Neural cell (in vitro differentiated cells): Measurements from ENCODE around the gene RBM34. TPM values are rescaled to one million over a fixed set of nuclear protein-coding genes. Genes with fewer than 3 reads are reported as not detected.

Experiments
- H2AFZ ChIP-seq: fragments of 200-600, 300-800 bp; sonication (generic), shearing (Covaris generic); 2 replicates; pipeline ENCODE4 v1.6.0; 2014; ENCODE audit warnings: low read depth, mild to moderate bottlenecking, antibody characterized with exemption, low read length, moderate library complexity
- H3F3A ChIP-seq: fragments of 200-600 bp; shearing (Covaris generic); 2 replicates; pipeline ENCODE4 v1.6.1; 2016; ENCODE audit warnings: mild to moderate bottlenecking, moderate library complexity, mixed read lengths, antibody characterized with exemption, low read length; ENCODE audit not compliant: insufficient read depth, poor library complexity, severe bottlenecking
- H3K27ac ChIP-seq: fragments of 200-600, 300-800 bp; sonication (generic), shearing (Covaris generic); 2 replicates; pipeline ENCODE4 v1.5.1; 2014; ENCODE audit warnings: mild to moderate bottlenecking, low read length, moderate library complexity
- H3K27me3 ChIP-seq: fragments of 300-800, 200-600 bp; sonication (generic), shearing (Covaris generic); 2 replicates; pipeline ENCODE4 v1.6.0; 2014; ENCODE audit warnings: mild to moderate bottlenecking, low read depth, low read length, moderate library complexity; ENCODE audit not compliant: insufficient read depth
- H3K36me3 ChIP-seq: fragments of 300-800, 200-600 bp; sonication (generic), shearing (Covaris generic); 2 replicates; pipeline ENCODE4 v1.5.1; 2014; ENCODE audit warnings: mild to moderate bottlenecking, antibody characterized with exemption, low read length, moderate library complexity; ENCODE audit not compliant: insufficient read depth
- H3K4me2 ChIP-seq: fragments of 300-800, 200-600 bp; sonication (generic), shearing (Covaris generic); 2 replicates; pipeline ENCODE4 v1.6.0; 2014; ENCODE audit warnings: mild to moderate bottlenecking, low read length
- H3K4me3 ChIP-seq: fragments of 300-800, 200-600 bp; sonication (generic), shearing (Covaris generic); 2 replicates; pipeline ENCODE4 v1.5.1; 2014; ENCODE audit warnings: mild to moderate bottlenecking, low read length, moderate library complexity
- H3K79me2 ChIP-seq: fragments of 200-600 bp; shearing (Covaris generic); replicated peaks from 2 replicates; pipeline ENCODE4 v1.6.0; 2014; ENCODE audit warnings: mild to moderate bottlenecking, low read length, moderate library complexity; ENCODE audit not compliant: insufficient read depth
- H3K9ac ChIP-seq: fragments of 300-800, 200-600 bp; sonication (generic), shearing (Covaris generic); 2 replicates; pipeline ENCODE4 v1.6.1; 2016; ENCODE audit warnings: mild to moderate bottlenecking, low read length, mixed read lengths
- H3K9me2 ChIP-seq: fragments of 200-600 bp; shearing (Covaris generic); 2 replicates; pipeline ENCODE4 v1.6.1; 2016; ENCODE audit warnings: mild to moderate bottlenecking, low read length, mixed read lengths; ENCODE audit not compliant: insufficient read depth
- H3K9me3 ChIP-seq: fragments of 200-600, 300-800 bp; sonication (generic), shearing (Covaris generic); 2 replicates; pipeline ENCODE4 v1.6.1; 2016; ENCODE audit warnings: mild to moderate bottlenecking, mixed run types, low read length, moderate library complexity, mixed read lengths
- H4K20me1 ChIP-seq: fragments of 200-600 bp; shearing (Covaris generic); 2 replicates; pipeline ENCODE4 v1.6.1; 2016; ENCODE audit warnings: mild to moderate bottlenecking, mixed run types; ENCODE audit not compliant: insufficient read depth
- EP300 ChIP-seq: fragments of 450-650 bp; conservative IDR thresholded peaks from 2 replicates; pipeline ENCODE4 v1.6.1; 2014; ENCODE audit warnings: antibody characterized with exemption, mild to moderate bottlenecking, moderate library complexity; ENCODE audit not compliant: poor library complexity, severe bottlenecking
- EZH2 ChIP-seq: fragments of 200-600, 300-800 bp; shearing (Covaris generic), sonication (generic); IDR thresholded peaks from 2 replicates; pipeline ENCODE4 v1.6.1; 2014; ENCODE audit warnings: antibody characterized with exemption, low read length, borderline replicate concordance, mild to moderate bottlenecking; ENCODE audit not compliant: insufficient read depth, poor library complexity, severe bottlenecking
- MXI1 ChIP-seq: fragments of 450-650 bp; conservative IDR thresholded peaks from 2 replicates; pipeline ENCODE4 v1.6.1; 2014; ENCODE audit warnings: antibody characterized with exemption, mild to moderate bottlenecking; ENCODE audit not compliant: poor library complexity, severe bottlenecking
- POLR2AphosphoS5 ChIP-seq: IDR thresholded peaks from 2 replicates; pipeline ENCODE4 v1.6.1; 2012
- SMC3 ChIP-seq: fragments of 450-650 bp; conservative IDR thresholded peaks from 2 replicates; pipeline ENCODE4 v1.6.1; 2014; ENCODE audit warnings: antibody characterized with exemption, mild to moderate bottlenecking, moderate library complexity; ENCODE audit not compliant: poor library complexity
- TAF1 ChIP-seq: IDR thresholded peaks from 2 replicates; pipeline ENCODE4 v1.6.1; 2012; ENCODE audit warnings: low read depth
- polyA plus RNA-seq: library from polyadenylated mRNA; depleted of rRNA; stranded (reverse); fragments of >200 nt; gene quantifications from 2 replicates; pipeline ENCODE4 v1.2.3, GENCODE V29; 2014
- TF ChIP-seq, protein P1 (sequence below): fragments of 450-650 bp; IDR thresholded peaks from 2 replicates; pipeline ENCODE4 v1.5.1; 2014; ENCODE audit warnings: antibody characterized with exemption, mild to moderate bottlenecking, moderate library complexity; ENCODE audit not compliant: poor library complexity, severe bottlenecking
- TF ChIP-seq, protein P2 (sequence below): IDR thresholded peaks from 2 replicates; pipeline ENCODE4 v1.6.1; 2012; ENCODE audit warnings: borderline replicate concordance

The RBM34 gene
- polyA plus RNA-seq, 1 donor from 2014 or later: 128 TPM

DNA sequence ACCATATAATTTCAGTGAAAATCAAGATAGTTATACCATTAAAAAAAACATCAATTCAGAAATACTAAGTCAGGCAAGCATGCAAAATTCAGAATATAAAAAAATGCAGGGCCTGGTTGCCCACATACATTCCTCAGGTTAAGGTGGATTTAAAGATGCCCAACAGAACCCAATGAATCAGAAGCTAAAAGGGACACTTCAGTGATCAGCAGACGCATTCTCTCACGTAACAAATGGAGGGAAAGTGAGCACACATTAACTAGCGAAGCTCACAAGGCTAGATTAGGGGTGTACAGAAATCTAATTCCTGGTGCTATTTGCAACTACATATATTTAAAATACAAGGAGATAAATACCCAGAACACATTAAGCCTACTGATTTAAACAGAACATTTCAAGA lies 49.9 kb downstream of the RBM34 start:
- Histone ChIP-seq H3K27ac (no peak overlapping the region), H3K9me2 (no peaks in the 10 kb centered on the region), H4K20me1 (no peaks in the 10 kb centered on the region), H3K79me2 (no peaks in the 10 kb centered on the region), H3K4me3 (no peak overlapping the region), H3K9ac (no peak overlapping the region), H3K36me3 (no peaks in the 10 kb centered on the region), H3K4me2 (no peak overlapping the region), H3K27me3 (no peaks in the 10 kb centered on the region), H3F3A (no peaks in the 10 kb centered on the region), H2AFZ (no peak overlapping the region), H3K9me3 (no peaks in the 10 kb centered on the region)
- no peak for TF ChIP-seq MXI1
- TF ChIP-seq, protein P1, sequence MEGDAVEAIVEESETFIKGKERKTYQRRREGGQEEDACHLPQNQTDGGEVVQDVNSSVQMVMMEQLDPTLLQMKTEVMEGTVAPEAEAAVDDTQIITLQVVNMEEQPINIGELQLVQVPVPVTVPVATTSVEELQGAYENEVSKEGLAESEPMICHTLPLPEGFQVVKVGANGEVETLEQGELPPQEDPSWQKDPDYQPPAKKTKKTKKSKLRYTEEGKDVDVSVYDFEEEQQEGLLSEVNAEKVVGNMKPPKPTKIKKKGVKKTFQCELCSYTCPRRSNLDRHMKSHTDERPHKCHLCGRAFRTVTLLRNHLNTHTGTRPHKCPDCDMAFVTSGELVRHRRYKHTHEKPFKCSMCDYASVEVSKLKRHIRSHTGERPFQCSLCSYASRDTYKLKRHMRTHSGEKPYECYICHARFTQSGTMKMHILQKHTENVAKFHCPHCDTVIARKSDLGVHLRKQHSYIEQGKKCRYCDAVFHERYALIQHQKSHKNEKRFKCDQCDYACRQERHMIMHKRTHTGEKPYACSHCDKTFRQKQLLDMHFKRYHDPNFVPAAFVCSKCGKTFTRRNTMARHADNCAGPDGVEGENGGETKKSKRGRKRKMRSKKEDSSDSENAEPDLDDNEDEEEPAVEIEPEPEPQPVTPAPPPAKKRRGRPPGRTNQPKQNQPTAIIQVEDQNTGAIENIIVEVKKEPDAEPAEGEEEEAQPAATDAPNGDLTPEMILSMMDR: no peak

DNA sequence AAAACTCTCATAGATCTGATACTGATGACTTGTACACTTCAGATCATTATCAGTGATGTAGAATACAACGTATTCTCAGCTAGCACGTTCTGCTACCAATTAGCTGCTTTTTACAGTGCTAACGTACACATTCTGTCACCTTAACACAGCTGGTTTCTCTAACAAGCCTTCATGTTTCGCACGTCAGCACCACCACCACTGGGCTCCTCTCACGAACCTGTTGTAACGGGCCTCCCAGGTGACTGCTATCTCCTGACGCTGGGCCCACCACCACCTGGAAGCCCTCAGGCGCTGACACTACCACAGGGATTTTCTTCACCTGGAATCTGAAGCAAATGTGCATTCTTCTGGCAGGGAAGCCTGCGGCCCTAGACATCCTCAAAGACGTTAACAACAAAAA lies 52.2 kb downstream of the RBM34 start:
- TF ChIP-seq, protein P1: no peak
- no peak for TF ChIP-seq EZH2
- TF ChIP-seq POLR2AphosphoS5: no peak
- no peak for TF ChIP-seq SMC3
- TF ChIP-seq, protein P2, sequence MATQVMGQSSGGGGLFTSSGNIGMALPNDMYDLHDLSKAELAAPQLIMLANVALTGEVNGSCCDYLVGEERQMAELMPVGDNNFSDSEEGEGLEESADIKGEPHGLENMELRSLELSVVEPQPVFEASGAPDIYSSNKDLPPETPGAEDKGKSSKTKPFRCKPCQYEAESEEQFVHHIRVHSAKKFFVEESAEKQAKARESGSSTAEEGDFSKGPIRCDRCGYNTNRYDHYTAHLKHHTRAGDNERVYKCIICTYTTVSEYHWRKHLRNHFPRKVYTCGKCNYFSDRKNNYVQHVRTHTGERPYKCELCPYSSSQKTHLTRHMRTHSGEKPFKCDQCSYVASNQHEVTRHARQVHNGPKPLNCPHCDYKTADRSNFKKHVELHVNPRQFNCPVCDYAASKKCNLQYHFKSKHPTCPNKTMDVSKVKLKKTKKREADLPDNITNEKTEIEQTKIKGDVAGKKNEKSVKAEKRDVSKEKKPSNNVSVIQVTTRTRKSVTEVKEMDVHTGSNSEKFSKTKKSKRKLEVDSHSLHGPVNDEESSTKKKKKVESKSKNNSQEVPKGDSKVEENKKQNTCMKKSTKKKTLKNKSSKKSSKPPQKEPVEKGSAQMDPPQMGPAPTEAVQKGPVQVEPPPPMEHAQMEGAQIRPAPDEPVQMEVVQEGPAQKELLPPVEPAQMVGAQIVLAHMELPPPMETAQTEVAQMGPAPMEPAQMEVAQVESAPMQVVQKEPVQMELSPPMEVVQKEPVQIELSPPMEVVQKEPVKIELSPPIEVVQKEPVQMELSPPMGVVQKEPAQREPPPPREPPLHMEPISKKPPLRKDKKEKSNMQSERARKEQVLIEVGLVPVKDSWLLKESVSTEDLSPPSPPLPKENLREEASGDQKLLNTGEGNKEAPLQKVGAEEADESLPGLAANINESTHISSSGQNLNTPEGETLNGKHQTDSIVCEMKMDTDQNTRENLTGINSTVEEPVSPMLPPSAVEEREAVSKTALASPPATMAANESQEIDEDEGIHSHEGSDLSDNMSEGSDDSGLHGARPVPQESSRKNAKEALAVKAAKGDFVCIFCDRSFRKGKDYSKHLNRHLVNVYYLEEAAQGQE: no peak
- no peak for TF ChIP-seq EP300
- no peak for TF ChIP-seq MXI1
- no peak for TF ChIP-seq TAF1
- no peaks in the 10 kb centered on the region for H4K20me1 ChIP-seq
- H3K27me3 ChIP-seq: no peaks in the 10 kb centered on the region
- H2AFZ ChIP-seq: no peak overlapping the region
- no peaks in the 10 kb centered on the region for H3K36me3 ChIP-seq
- H3K27ac ChIP-seq: no peak overlapping the region
- peaks cover 2% of the 10 kb centered on the region for H3F3A ChIP-seq
- H3K4me2 ChIP-seq: no peak overlapping the region
- H3K9me3 ChIP-seq: no peaks in the 10 kb centered on the region
- no peaks in the 10 kb centered on the region for H3K9me2 ChIP-seq
- no peaks in the 10 kb centered on the region for H3K79me2 ChIP-seq
- H3K9ac ChIP-seq: no peak overlapping the region
- H3K4me3 ChIP-seq: no peak overlapping the region
